Panc1 (cell line): ENCODE measurements around the gene ROBO2.

Experiments
- SIN3A ChIP-seq: IDR thresholded peaks from 2 replicates; pipeline ENCODE4 v1.6.1; 2012; ENCODE audit warnings: low read depth, mild to moderate bottlenecking, low read length, moderate library complexity, borderline replicate concordance; ENCODE audit not compliant: insufficient read depth
- TF ChIP-seq, protein P1 (sequence below), 2 experiments: IDR thresholded peaks; 2 replicates each; pipeline ENCODE4 v1.6.1; 2011 to 2012; ENCODE audit warnings: low read depth in 2 of 2, control low read depth in 1 of 2, low read length in 1 of 2, mild to moderate bottlenecking in 1 of 2, moderate library complexity in 1 of 2; ENCODE audit not compliant: insufficient read depth in 1 of 2
- TF ChIP-seq, protein P2 (sequence below): fragments of 450-650 bp; IDR thresholded peaks from 2 replicates; pipeline ENCODE4 v1.5.1; 2017; ENCODE audit warnings: mild to moderate bottlenecking

DNA sequence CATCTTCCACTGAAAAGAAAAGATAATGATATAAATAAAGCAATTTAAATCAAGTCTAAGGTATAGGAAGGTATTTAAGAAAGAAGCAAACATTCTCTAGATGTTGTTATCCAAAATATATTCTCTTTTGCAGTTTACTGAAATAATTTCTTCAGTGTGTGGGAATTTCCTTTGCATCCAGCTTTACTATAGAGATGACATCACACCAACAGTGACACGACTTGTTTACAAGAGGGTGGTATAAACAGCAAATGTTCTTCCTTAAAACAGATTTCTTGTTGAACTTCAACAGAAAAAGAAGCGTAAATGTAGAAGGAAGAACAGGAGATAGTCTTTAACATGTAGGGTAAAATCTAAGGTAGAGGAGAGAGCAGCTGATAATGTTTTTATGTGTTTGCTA is 202.5 kb downstream of the ROBO2 start:
- no peak for TF ChIP-seq SIN3A
- TF ChIP-seq, protein P1, sequence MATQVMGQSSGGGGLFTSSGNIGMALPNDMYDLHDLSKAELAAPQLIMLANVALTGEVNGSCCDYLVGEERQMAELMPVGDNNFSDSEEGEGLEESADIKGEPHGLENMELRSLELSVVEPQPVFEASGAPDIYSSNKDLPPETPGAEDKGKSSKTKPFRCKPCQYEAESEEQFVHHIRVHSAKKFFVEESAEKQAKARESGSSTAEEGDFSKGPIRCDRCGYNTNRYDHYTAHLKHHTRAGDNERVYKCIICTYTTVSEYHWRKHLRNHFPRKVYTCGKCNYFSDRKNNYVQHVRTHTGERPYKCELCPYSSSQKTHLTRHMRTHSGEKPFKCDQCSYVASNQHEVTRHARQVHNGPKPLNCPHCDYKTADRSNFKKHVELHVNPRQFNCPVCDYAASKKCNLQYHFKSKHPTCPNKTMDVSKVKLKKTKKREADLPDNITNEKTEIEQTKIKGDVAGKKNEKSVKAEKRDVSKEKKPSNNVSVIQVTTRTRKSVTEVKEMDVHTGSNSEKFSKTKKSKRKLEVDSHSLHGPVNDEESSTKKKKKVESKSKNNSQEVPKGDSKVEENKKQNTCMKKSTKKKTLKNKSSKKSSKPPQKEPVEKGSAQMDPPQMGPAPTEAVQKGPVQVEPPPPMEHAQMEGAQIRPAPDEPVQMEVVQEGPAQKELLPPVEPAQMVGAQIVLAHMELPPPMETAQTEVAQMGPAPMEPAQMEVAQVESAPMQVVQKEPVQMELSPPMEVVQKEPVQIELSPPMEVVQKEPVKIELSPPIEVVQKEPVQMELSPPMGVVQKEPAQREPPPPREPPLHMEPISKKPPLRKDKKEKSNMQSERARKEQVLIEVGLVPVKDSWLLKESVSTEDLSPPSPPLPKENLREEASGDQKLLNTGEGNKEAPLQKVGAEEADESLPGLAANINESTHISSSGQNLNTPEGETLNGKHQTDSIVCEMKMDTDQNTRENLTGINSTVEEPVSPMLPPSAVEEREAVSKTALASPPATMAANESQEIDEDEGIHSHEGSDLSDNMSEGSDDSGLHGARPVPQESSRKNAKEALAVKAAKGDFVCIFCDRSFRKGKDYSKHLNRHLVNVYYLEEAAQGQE (IDR thresholded peaks at IDR 0.05; ENCODE audit: insufficient read depth in 1 of 2, low read depth in 2 of 2, low read length in 1 of 2): no peak
- TF ChIP-seq, protein P2, sequence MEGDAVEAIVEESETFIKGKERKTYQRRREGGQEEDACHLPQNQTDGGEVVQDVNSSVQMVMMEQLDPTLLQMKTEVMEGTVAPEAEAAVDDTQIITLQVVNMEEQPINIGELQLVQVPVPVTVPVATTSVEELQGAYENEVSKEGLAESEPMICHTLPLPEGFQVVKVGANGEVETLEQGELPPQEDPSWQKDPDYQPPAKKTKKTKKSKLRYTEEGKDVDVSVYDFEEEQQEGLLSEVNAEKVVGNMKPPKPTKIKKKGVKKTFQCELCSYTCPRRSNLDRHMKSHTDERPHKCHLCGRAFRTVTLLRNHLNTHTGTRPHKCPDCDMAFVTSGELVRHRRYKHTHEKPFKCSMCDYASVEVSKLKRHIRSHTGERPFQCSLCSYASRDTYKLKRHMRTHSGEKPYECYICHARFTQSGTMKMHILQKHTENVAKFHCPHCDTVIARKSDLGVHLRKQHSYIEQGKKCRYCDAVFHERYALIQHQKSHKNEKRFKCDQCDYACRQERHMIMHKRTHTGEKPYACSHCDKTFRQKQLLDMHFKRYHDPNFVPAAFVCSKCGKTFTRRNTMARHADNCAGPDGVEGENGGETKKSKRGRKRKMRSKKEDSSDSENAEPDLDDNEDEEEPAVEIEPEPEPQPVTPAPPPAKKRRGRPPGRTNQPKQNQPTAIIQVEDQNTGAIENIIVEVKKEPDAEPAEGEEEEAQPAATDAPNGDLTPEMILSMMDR: no peak
